Left ventricle myocardium inferior (tissue), 1 donor: ENCODE data around the gene FARP1. TPM values are rescaled to one million over a fixed set of nuclear protein-coding genes. Genes with fewer than 3 reads are reported as not detected.

Source experiments
- DNase-seq: peaks from one replicate; pipeline ENCODE4 v3.0.0-alpha.2; 2020
- H3K27ac ChIP-seq: fragments of 200-600 bp; replicated peaks from 2 replicates; pipeline ENCODE4 v1.8.0; 2021
- H3K27me3 ChIP-seq: fragments of 200-600 bp; 2 replicates; pipeline ENCODE4 v1.8.0; 2021; ENCODE audit warnings: low read depth
- H3K36me3 ChIP-seq: fragments of 200-600 bp; 2 replicates; pipeline ENCODE4 v1.8.0; 2021
- H3K4me1 ChIP-seq: fragments of 200-600 bp; 2 replicates; pipeline ENCODE4 v1.8.0; 2021
- H3K4me3 ChIP-seq: fragments of 200-600 bp; 2 replicates; pipeline ENCODE4 v1.8.0; 2021; ENCODE audit warnings: mild to moderate bottlenecking, moderate library complexity
- H3K9me3 ChIP-seq: fragments of 200-600 bp; replicated peaks from 2 replicates; pipeline ENCODE4 v1.8.0; 2021
- intact Hi-C: fragments of 100-400 bp; cut with micrococcal nuclease; formaldehyde crosslinking; loops from one replicate; pipeline ENCODE4 v1.11.0; 2022
- total RNA-seq: library from RNA; stranded (reverse); fragmentation: NEBNext Ultra II Directional; extraction: Animal tissue kit (Norgen Biotek cat#: 25700); gene quantifications from one replicate; pipeline ENCODE4 v1.2.1, GENCODE V29; 2021
- TF ChIP-seq, protein P1 (sequence below): fragments of 200-600 bp; IDR thresholded peaks from 2 replicates; pipeline ENCODE4 v1.8.0; 2021; ENCODE audit warnings: antibody characterized with exemption, mild to moderate bottlenecking, borderline replicate concordance
- donor health status: DM: no; HTN: yes; CAD: no; lungs with severe emphysema.

FARP1 gene
- total RNA-seq, 1 donor from 2014 or later, result 17.6 TPM

DNA sequence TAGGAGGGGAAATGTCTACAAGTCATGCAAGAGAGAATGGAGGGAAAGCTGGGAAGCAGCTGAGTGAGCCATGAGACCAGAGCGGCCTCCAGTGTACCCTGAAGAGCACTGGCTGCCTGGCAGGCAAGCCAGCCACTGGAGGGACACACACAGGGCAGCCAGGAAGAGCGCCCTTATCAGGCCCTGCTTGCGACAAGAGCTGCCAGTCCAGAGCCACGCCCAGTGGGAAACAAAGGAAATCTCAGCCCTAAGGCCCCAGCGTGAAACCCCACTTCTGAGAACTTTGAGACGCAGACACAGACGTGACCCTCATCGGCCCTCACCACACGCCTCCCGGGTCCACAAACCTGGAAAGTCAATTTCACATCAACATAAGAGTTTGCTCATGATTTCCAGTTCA, 329.0 kb downstream of the FARP1 start:
- peak overlapping the region; percentile 78 for H3K27ac ChIP-seq
- DNase-seq, result peak; percentile 57
- TF ChIP-seq, protein P1, sequence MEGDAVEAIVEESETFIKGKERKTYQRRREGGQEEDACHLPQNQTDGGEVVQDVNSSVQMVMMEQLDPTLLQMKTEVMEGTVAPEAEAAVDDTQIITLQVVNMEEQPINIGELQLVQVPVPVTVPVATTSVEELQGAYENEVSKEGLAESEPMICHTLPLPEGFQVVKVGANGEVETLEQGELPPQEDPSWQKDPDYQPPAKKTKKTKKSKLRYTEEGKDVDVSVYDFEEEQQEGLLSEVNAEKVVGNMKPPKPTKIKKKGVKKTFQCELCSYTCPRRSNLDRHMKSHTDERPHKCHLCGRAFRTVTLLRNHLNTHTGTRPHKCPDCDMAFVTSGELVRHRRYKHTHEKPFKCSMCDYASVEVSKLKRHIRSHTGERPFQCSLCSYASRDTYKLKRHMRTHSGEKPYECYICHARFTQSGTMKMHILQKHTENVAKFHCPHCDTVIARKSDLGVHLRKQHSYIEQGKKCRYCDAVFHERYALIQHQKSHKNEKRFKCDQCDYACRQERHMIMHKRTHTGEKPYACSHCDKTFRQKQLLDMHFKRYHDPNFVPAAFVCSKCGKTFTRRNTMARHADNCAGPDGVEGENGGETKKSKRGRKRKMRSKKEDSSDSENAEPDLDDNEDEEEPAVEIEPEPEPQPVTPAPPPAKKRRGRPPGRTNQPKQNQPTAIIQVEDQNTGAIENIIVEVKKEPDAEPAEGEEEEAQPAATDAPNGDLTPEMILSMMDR, result peak; percentile 57
- no peak overlapping the region for H3K4me3 ChIP-seq
- peaks cover 11% of the 10 kb centered on the region for H3K36me3 ChIP-seq
- intact Hi-C loops, result no loop called here
- no peaks in the 10 kb centered on the region for H3K27me3 ChIP-seq
- peaks cover 72% of the 10 kb centered on the region for H3K4me1 ChIP-seq
- no peaks in the 10 kb centered on the region for H3K9me3 ChIP-seq

DNA sequence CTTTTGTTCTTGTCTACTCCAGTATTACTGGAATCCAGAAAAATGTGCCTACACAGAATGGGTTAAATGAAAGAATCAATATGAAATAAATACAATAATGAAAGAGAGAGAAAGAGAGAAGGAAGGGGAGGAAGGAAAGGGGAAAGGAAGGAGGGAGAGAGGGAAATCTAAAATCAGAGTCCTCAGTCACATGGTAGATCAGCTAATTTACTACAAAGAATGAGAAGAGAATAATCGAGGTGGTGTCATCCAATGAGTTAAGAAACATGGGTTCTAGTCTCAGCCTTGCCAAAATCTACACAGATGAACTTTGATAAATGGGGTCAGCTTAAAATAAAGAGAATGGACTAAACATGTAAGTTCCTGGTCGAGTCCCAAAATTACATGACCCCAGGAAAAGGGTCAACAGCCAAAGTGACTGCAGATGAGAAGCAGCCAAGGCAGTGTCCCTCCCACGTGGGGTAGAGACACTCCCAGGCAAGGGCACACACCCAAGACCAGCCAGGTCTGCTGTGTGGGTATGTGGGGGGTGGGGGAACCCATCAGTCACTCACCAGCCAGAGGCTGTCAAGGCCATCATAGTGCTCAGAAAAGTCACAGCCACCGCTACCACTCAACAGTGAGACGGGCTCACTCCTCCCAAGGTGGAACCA, 330.4 kb downstream of the FARP1 start:
- Histone ChIP-seq H3K27ac (peak overlapping the region; percentile 78), H3K4me1 (peaks cover 72% of the 10 kb centered on the region), H3K36me3 (peaks cover 11% of the 10 kb centered on the region), H3K27me3 (no peaks in the 10 kb centered on the region), H3K4me3 (no peak overlapping the region), H3K9me3 (no peaks in the 10 kb centered on the region)
- DNase-seq, result no peak
- TF ChIP-seq, protein P1, result no peak
- intact Hi-C loops, result no loop called here

DNA sequence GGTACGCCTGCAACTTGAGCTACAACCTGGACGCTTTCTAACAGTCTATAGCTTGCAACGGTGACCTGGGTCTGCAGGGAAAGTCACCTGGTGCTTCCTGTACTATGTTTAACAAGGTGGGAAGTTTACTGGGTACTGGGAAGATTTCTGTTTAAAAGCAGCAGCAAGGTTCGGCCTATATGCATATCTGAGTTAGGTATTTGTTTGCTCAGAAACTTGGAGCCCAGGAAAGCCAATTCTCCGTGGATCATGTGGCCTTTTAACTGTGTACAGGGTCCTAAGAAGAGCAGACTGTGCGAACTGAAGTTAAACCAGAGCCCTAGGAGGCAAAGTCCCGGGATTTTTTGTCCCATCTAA, 330.9 kb downstream of the FARP1 start:
- H3K36me3 ChIP-seq, result peaks cover 11% of the 10 kb centered on the region

GRCh38 chr13:98474292-98474691, 331.4 kb downstream of the FARP1 start:
- H3K4me3 ChIP-seq, result no peak overlapping the region
- intact Hi-C loops, result no loop called here
- TF ChIP-seq, protein P1, result no peak
- no peaks in the 10 kb centered on the region for H3K27me3 ChIP-seq
- no peak for DNase-seq
- peak overlapping the region; percentile 78 for H3K27ac ChIP-seq
- H3K36me3 ChIP-seq, result peaks cover 11% of the 10 kb centered on the region
- no peaks in the 10 kb centered on the region for H3K9me3 ChIP-seq
- peaks cover 74% of the 10 kb centered on the region for H3K4me1 ChIP-seq

More for the DNA sequence above, 330.9 kb downstream of the FARP1 start:
- H3K9me3 ChIP-seq, result no peaks in the 10 kb centered on the region
- peaks cover 72% of the 10 kb centered on the region for H3K4me1 ChIP-seq
- no peaks in the 10 kb centered on the region for H3K27me3 ChIP-seq
- H3K27ac ChIP-seq, result peak overlapping the region; percentile 78
- H3K4me3 ChIP-seq, result no peak overlapping the region
- no peak for DNase-seq
- intact Hi-C loops, result no loop called here
- TF ChIP-seq, protein P1, result no peak

DNA sequence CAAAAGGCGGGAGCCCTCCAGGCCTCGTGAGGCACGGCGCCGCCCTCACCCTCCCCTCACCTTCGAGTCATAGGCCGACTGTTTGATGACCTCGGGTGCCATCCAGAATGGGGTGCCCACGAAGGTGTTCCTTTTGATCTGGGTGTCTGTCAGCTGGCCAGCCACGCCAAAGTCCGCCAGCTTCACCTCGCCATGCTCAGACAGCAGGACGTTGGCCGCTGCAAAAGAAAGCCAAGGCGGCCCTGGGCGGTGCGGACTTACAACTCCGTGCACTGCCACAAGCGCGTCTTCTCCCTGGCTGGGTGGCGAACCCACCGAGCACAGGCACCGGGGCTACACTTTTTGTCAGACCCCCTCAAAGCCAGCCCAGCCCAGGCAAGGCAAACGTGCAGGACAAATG, 331.9 kb downstream of the FARP1 start:
- H3K4me3 ChIP-seq, result no peak overlapping the region
- DNase-seq, result no peak
- no peaks in the 10 kb centered on the region for H3K9me3 ChIP-seq
- H3K27me3 ChIP-seq, result no peaks in the 10 kb centered on the region
- TF ChIP-seq, protein P1, result no peak
- H3K36me3 ChIP-seq, result peaks cover 11% of the 10 kb centered on the region
- intact Hi-C loops, result no loop called here
- no peak overlapping the region for H3K27ac ChIP-seq
- H3K4me1 ChIP-seq, result peaks cover 75% of the 10 kb centered on the region
